Sigmoid colon (tissue), 7 donors: ENCODE results near the gene TMF1. TPM values are rescaled to one million over a fixed set of nuclear protein-coding genes. Genes with fewer than 3 reads are reported as not detected.

ENCODE experiments used
- DNase-seq: peaks from one replicate; pipeline ENCODE4 v3.0.0-alpha.2; 2019
- H3K27ac ChIP-seq, 4 donors: fragments of 200-600 bp; sonication (generic); one replicate each; pipeline ENCODE4 v1.5.1; 2016 to 2019; ENCODE audit warnings: mild to moderate bottlenecking in 1 of 4
- H3K27me3 ChIP-seq, 3 donors: fragments of 200-600 bp; sonication (generic); one replicate each; pipeline ENCODE4 v1.5.1; 2019; ENCODE audit warnings: mild to moderate bottlenecking in 1 of 3
- H3K36me3 ChIP-seq, 4 donors: fragments of 200-600 bp; sonication (generic); one replicate each; pipeline ENCODE4 v1.5.1; 2016 to 2019
- H3K4me1 ChIP-seq, 4 donors: fragments of 200-600 bp; sonication (generic); one replicate each; pipeline ENCODE4 v1.5.1; 2017 to 2019
- H3K4me3 ChIP-seq, 4 donors: fragments of 200-600 bp; sonication (generic); one replicate each; pipeline ENCODE4 v1.5.1; 2017 to 2019; ENCODE audit warnings: mild to moderate bottlenecking in 2 of 4, moderate library complexity in 1 of 4
- H3K9me3 ChIP-seq, 4 donors: fragments of 200-600 bp in 3 of 4; sonication (generic) in 3 of 4; one replicate each; pipeline versions ENCODE4 v1.5.1 to v1.6.1; 2013 to 2019
- EP300 ChIP-seq, 4 donors: sonication (generic); formaldehyde crosslinking; IDR thresholded peaks; one replicate each; pipeline ENCODE4 v1.6.1; 2017; ENCODE audit warnings: antibody characterized with exemption in 4 of 4
- POLR2A ChIP-seq, 2 donors: fragments of 450-650 bp; IDR thresholded peaks; one replicate each; pipeline ENCODE4 v1.6.1; 2016; ENCODE audit warnings: antibody characterized with exemption in 2 of 2, mild to moderate bottlenecking in 2 of 2, moderate library complexity in 2 of 2
- POLR2AphosphoS5 ChIP-seq, 4 donors: sonication (generic); formaldehyde crosslinking; IDR thresholded peaks; one replicate each; pipeline ENCODE4 v1.6.1; 2017; ENCODE audit warnings: antibody characterized with exemption in 4 of 4
- WGBS, 2 donors: extraction: QIAGEN DNeasy Blood & Tissue Kit; methylation state at CpG; one replicate each; pipeline ENCODE4 v1.1.7; 2013; 5-methylcytosine and 5-hydroxymethylcytosine counted together
- intact Hi-C: fragments of 100-400 bp; cut with DNase I; formaldehyde crosslinking; loops from one replicate; pipeline ENCODE4 v1.15.1; 2023
- polyA plus RNA-seq, 3 donors: library from polyadenylated mRNA; stranded (reverse); fragments of 200-250 nt; gene quantifications; one replicate each; pipeline ENCODE4 v1.2.3, GENCODE V29; 2013
- total RNA-seq, 4 donors: library from RNA; depleted of rRNA; stranded (reverse); fragments of >200 nt; gene quantifications; one replicate each; pipeline ENCODE4 v1.1.0, GENCODE V29; 2016
- TF ChIP-seq, protein P1 (sequence below), 4 experiments: fragments of 450-650 bp in 3 of 4; fragments of 200-600 bp in 1 of 4; IDR thresholded peaks; one replicate each; pipeline ENCODE4 v1.5.1; 2016 to 2019; ENCODE audit warnings: antibody characterized with exemption in 4 of 4, mild to moderate bottlenecking in 3 of 4, moderate library complexity in 2 of 4
- donor health status: healthy with polysubstance abuse.
- donor health status: Bipolar disorder and iron deficiency.
- donor health status: healthy.

Gene TMF1
- total and polyA plus RNA-seq, 7 donors = 9.9 to 32.8 (median 26.9) TPM

DNA sequence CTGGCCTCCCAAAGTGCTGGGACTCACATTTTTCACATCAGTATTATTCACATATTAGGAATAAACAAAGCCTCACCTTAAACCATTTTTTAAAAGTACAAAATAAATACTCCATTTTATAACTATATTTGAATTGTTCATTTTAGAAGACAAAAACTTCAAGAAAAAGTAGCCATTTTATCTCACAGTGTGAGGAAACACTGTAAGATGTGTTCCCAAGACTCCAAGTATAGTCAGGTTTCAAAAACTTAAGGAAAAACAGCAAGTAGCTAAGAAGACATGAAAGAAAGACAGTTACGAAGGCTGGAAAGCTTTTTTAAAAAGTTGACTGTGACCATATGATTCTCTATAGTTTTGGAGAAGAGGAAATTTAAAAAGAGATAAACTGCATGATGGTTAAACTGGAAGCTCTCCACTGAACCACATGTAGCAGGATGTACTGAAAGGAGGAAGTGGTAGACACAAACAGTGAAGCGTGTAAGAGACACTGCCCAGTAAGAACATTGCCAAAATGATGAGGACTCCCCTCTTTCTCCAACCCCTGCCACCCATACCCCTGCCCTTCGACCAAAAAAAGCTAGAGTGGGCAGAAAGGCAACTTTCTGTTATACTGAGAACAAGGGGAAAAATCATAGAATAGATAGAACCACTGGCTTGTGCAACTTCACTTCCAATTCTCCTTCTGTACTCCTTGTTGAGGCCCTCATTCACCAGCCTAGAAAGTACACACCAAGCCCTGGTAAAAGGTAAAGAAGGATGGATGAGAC, 6.2 kb upstream of the TMF1 start:
- DNase-seq = no peak
- Histone ChIP-seq H3K4me1 (no peaks in the 10 kb centered on the region), H3K4me3 (no peak overlapping the region), H3K36me3 (peaks cover 4 to 93% (median 24%) of the 10 kb centered on the region in 4 donors), H3K9me3 (no peaks in the 10 kb centered on the region), H3K27ac (no peak overlapping the region), H3K27me3 (no peaks in the 10 kb centered on the region)
- intact Hi-C loops = no loop called here
- 50 to 82% methylated on average over 3 of the region's 3 CpGs for WGBS, 2 donors
- TF ChIP-seq EP300 (IDR thresholded peaks at IDR 0.05) (no peak), POLR2A (IDR thresholded peaks at IDR 0.05) (no peak), POLR2AphosphoS5 (IDR thresholded peaks at IDR 0.05) (no peak)
- TF ChIP-seq, protein P1, sequence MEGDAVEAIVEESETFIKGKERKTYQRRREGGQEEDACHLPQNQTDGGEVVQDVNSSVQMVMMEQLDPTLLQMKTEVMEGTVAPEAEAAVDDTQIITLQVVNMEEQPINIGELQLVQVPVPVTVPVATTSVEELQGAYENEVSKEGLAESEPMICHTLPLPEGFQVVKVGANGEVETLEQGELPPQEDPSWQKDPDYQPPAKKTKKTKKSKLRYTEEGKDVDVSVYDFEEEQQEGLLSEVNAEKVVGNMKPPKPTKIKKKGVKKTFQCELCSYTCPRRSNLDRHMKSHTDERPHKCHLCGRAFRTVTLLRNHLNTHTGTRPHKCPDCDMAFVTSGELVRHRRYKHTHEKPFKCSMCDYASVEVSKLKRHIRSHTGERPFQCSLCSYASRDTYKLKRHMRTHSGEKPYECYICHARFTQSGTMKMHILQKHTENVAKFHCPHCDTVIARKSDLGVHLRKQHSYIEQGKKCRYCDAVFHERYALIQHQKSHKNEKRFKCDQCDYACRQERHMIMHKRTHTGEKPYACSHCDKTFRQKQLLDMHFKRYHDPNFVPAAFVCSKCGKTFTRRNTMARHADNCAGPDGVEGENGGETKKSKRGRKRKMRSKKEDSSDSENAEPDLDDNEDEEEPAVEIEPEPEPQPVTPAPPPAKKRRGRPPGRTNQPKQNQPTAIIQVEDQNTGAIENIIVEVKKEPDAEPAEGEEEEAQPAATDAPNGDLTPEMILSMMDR (IDR thresholded peaks at IDR 0.05) = no peak

GRCh38 chr3:69052472-69052898, 352 bp upstream of the TMF1 start:
- 12 to 16% methylated on average over 9 of the region's 9 CpGs for WGBS, 2 donors
- Histone ChIP-seq H3K4me3 (peak overlapping the region; percentile 80 to 82 (median 80)), H3K27me3 (no peaks in the 10 kb centered on the region), H3K4me1 (peaks cover 0 to 34% (median 24%) of the 10 kb centered on the region in 4 donors), H3K9me3 (no peaks in the 10 kb centered on the region), H3K36me3 (peaks cover 4 to 49% (median 12%) of the 10 kb centered on the region in 4 donors), H3K27ac (peak overlapping the region; percentile 93 to 97 (median 96))
- DNase-seq = no peak
- intact Hi-C loops = loop anchor here (2.0 kb wide), 1 partner anchor 28 kb away; the partner anchor contains the start of gene UBA3
- TF ChIP-seq EP300 (IDR thresholded peaks at IDR 0.05) (no peak), POLR2A (IDR thresholded peaks at IDR 0.05) (no peak), POLR2AphosphoS5 (IDR thresholded peaks at IDR 0.05) (no peak)
- TF ChIP-seq, protein P1 (IDR thresholded peaks at IDR 0.05) = no peak

DNA sequence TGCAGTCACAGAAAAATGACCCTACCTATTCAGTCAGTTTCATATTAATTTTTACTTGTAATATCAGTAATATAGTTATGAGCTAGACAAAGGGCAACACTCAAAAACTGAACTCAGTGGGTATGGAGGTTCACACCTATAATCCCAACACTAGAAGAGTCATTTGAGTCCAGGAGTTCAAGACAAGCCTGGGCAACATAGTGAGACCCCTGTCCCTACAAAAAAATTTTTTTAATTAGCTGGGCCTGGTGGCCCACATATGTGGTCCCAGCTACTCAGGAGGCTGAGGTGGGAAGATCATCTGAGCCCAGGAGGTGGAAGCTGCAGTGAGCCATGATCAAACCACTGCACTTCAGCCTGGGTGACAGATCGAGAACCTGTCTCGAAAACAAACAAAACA, 3.1 kb downstream of the TMF1 start:
- intact Hi-C loops = no loop called here
- Histone ChIP-seq H3K9me3 (no peaks in the 10 kb centered on the region), H3K36me3 (peaks cover 0 to 47% (median 13%) of the 10 kb centered on the region in 4 donors), H3K27me3 (no peaks in the 10 kb centered on the region), H3K27ac (no peak overlapping the region), H3K4me1 (peaks cover 0 to 46% (median 37%) of the 10 kb centered on the region in 4 donors), H3K4me3 (no peak overlapping the region)
- DNase-seq = no peak
- TF ChIP-seq EP300 (IDR thresholded peaks at IDR 0.05) (no peak), POLR2AphosphoS5 (IDR thresholded peaks at IDR 0.05) (no peak), POLR2A (IDR thresholded peaks at IDR 0.05) (no peak)
- TF ChIP-seq, protein P1 (IDR thresholded peaks at IDR 0.05) = no peak
- WGBS, 2 donors = 95 to 96% methylated on average over 2 of the region's 2 CpGs

DNA sequence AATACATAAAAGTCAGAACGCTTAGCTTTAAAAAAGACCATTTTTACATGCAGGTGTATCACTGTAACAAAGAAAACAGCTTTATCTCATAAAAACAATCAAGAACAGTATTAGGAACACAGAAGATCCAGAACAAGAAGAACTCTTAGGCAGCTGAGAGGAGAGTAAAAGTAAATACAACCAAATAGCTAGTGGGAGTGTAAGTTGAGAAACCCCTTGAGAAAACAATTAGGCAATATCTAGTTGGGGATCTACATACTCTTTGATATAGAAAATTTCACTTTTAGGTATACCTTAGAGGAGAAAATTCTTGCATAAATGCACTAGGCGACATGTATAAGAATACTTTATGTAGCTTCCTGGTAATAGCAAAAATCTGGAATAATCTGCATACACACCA, 7.5 kb downstream of the TMF1 start:
- Histone ChIP-seq H3K9me3 (no peaks in the 10 kb centered on the region), H3K4me1 (peaks cover 0 to 31% (median 23%) of the 10 kb centered on the region in 4 donors), H3K4me3 (no peak overlapping the region), H3K27ac (no peak overlapping the region), H3K27me3 (no peaks in the 10 kb centered on the region), H3K36me3 (peaks cover 0 to 86% (median 35%) of the 10 kb centered on the region in 4 donors)
- 95% methylated on average over 2 of the region's 2 CpGs for WGBS, 2 donors
- intact Hi-C loops = no loop called here
- TF ChIP-seq POLR2AphosphoS5 (IDR thresholded peaks at IDR 0.05) (no peak), EP300 (IDR thresholded peaks at IDR 0.05) (no peak), POLR2A (IDR thresholded peaks at IDR 0.05) (no peak)
- TF ChIP-seq, protein P1 (IDR thresholded peaks at IDR 0.05) = no peak
- no peak for DNase-seq
